ENCODE data around the gene SBF2.

SBF2 gene

DNA sequence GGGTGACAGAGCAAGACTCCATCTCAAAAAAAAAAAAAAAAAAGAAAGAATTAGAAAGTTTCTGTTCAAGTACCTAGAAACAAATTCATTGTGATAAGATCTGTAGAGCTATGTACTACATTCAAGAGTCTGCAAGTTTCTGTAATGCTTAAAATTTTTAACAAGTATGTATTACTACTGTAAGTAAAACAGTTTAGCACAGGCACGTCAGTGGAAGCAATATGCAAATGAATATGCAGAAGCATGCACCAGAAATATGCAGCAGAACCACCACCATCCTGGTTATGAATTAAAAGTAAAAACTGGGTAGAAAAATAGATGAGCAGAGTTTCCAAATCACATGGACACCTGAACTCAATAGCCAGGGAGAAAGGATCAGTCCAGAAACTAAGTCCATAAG, 19.3 kb downstream of the SBF2 start:
- Histone ChIP-seq H3K36me3 (replicated peaks; ENCODE audit: insufficient read depth, low read length) (no peaks in the 10 kb centered on the region), H3K9me2 (replicated peaks; ENCODE audit: insufficient read depth, low read length) (no peaks in the 10 kb centered on the region), H3K79me2 (ENCODE audit: low read length) (peaks cover 10% of the 10 kb centered on the region), H3K27me3 (replicated peaks; ENCODE audit: insufficient read depth, low read length) (no peaks in the 10 kb centered on the region), H3K4me2 (ENCODE audit: low read depth, low read length) (no peak overlapping the region), H3K4me1 (ENCODE audit: low read length) (peaks cover 10% of the 10 kb centered on the region), H2AFZ (ENCODE audit: low read length) (no peak overlapping the region), H4K20me1 (ENCODE audit: insufficient read depth, low read length) (no peaks in the 10 kb centered on the region), H3K9ac (ENCODE audit: low read length) (no peak overlapping the region), H3F3A (ENCODE audit: insufficient read depth, low read length) (peaks cover 9% of the 10 kb centered on the region), H3K27ac (ENCODE audit: low read length) (no peak overlapping the region), H3K4me3 (ENCODE audit: low read length) (no peak overlapping the region), H3K9me3 (replicated peaks; ENCODE audit: insufficient read depth, low read length) (no peaks in the 10 kb centered on the region)
- DNase-seq, result no peak
- no peak for TF ChIP-seq EZH2phosphoT487 (IDR thresholded peaks at IDR 0.05; ENCODE audit: low read length)
- TF ChIP-seq, protein P1, sequence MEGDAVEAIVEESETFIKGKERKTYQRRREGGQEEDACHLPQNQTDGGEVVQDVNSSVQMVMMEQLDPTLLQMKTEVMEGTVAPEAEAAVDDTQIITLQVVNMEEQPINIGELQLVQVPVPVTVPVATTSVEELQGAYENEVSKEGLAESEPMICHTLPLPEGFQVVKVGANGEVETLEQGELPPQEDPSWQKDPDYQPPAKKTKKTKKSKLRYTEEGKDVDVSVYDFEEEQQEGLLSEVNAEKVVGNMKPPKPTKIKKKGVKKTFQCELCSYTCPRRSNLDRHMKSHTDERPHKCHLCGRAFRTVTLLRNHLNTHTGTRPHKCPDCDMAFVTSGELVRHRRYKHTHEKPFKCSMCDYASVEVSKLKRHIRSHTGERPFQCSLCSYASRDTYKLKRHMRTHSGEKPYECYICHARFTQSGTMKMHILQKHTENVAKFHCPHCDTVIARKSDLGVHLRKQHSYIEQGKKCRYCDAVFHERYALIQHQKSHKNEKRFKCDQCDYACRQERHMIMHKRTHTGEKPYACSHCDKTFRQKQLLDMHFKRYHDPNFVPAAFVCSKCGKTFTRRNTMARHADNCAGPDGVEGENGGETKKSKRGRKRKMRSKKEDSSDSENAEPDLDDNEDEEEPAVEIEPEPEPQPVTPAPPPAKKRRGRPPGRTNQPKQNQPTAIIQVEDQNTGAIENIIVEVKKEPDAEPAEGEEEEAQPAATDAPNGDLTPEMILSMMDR (IDR thresholded peaks at IDR 0.05; ENCODE audit: low read length), result no peak

DNA sequence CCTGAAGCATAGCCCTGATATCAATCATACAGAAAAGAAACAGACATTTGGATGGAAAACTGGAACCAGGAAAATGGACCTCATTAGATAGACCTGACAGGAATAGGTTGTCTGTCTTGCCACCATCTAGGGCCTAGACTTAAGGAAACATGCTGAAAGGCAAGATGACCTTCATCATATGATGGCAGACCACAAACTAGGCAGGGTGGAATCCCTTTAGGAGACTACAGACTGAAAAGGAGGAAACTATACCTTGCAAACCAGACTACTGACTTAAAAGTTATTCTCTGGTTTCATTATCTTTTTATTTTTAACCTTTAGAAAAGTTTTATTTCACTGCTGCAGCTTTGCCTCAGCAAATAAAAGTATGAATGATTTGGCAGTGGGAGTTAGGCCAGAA, 20.3 kb downstream of the SBF2 start:
- DNase-seq, result peak; percentile 34
- peaks cover 9% of the 10 kb centered on the region for H3F3A ChIP-seq (ENCODE audit: insufficient read depth, low read length)
- TF ChIP-seq, protein P1 (IDR thresholded peaks at IDR 0.05; ENCODE audit: low read length), result no peak
- no peak for TF ChIP-seq EZH2 (optimal IDR thresholded peaks at IDR 0.05; ENCODE audit: low read depth, low read length)
- TF ChIP-seq EZH2phosphoT487 (IDR thresholded peaks at IDR 0.05; ENCODE audit: low read length), result no peak
- no peaks in the 10 kb centered on the region for H4K20me1 ChIP-seq (ENCODE audit: insufficient read depth, low read length)
- H3K9me3 ChIP-seq (replicated peaks; ENCODE audit: insufficient read depth, low read length), result no peaks in the 10 kb centered on the region
- H3K36me3 ChIP-seq (replicated peaks; ENCODE audit: insufficient read depth, low read length), result no peaks in the 10 kb centered on the region
- H3K4me2 ChIP-seq (ENCODE audit: low read depth, low read length), result 0 out of 2 replicates have a peak overlapping the region, but pooled peaks have one; percentile 9
- H2AFZ ChIP-seq (ENCODE audit: low read length), result no peak overlapping the region
- H3K27ac ChIP-seq (ENCODE audit: low read length), result peak overlapping the region; percentile 16; the same call in 1 of the 2 replicates
- no peak overlapping the region for H3K4me3 ChIP-seq (ENCODE audit: low read length)
- H3K27me3 ChIP-seq (replicated peaks; ENCODE audit: insufficient read depth, low read length), result no peaks in the 10 kb centered on the region
- H3K4me1 ChIP-seq (ENCODE audit: low read length), result peaks cover 10% of the 10 kb centered on the region
- H3K9ac ChIP-seq (ENCODE audit: low read length), result no peak overlapping the region
- peaks cover 14% of the 10 kb centered on the region for H3K79me2 ChIP-seq (ENCODE audit: low read length)
- H3K9me2 ChIP-seq (replicated peaks; ENCODE audit: insufficient read depth, low read length), result no peaks in the 10 kb centered on the region

DNA sequence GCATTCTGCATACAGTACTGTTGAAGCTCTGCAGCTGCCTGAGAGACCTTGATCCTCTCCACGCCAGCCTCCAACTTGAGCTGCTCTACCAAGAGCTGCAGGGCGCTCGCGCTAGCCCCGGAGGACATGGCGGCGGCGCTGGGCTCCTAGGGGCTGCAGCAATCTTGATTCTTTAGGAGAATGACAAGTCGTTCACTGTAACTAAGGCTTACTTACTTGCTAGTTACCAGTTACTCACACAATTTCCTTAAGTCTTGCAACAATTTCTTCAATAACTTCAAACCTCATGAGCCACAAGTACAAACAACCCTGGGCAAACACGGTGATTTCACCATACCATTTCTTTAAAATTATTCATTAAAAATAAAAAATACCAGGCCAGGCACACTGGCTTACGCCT, 21.9 kb downstream of the SBF2 start:
- Histone ChIP-seq H3K27me3 (replicated peaks; ENCODE audit: insufficient read depth, low read length) (no peaks in the 10 kb centered on the region), H3F3A (ENCODE audit: insufficient read depth, low read length) (peaks cover 9% of the 10 kb centered on the region), H4K20me1 (ENCODE audit: insufficient read depth, low read length) (no peaks in the 10 kb centered on the region), H3K27ac (ENCODE audit: low read length) (no peak overlapping the region), H3K36me3 (replicated peaks; ENCODE audit: insufficient read depth, low read length) (no peaks in the 10 kb centered on the region), H3K4me1 (ENCODE audit: low read length) (peaks cover 10% of the 10 kb centered on the region), H3K4me2 (ENCODE audit: low read depth, low read length) (no peak overlapping the region), H2AFZ (ENCODE audit: low read length) (no peak overlapping the region), H3K4me3 (ENCODE audit: low read length) (no peak overlapping the region), H3K9me3 (replicated peaks; ENCODE audit: insufficient read depth, low read length) (no peaks in the 10 kb centered on the region), H3K79me2 (ENCODE audit: low read length) (peaks cover 14% of the 10 kb centered on the region), H3K9me2 (replicated peaks; ENCODE audit: insufficient read depth, low read length) (no peaks in the 10 kb centered on the region), H3K9ac (ENCODE audit: low read length) (no peak overlapping the region)
- TF ChIP-seq EZH2phosphoT487 (IDR thresholded peaks at IDR 0.05; ENCODE audit: low read length) (no peak), EZH2 (optimal IDR thresholded peaks at IDR 0.05; ENCODE audit: low read depth, low read length) (no peak)
- TF ChIP-seq, protein P1 (IDR thresholded peaks at IDR 0.05; ENCODE audit: low read length), result no peak
- DNase-seq, result no peak
